GM12878 (cell line): ENCODE measurements around the gene TACC3. TPM values are rescaled to one million over a fixed set of nuclear protein-coding genes. Genes with fewer than 3 reads are reported as not detected.

ENCODE experiments used
- ATAC-seq: fragments of 200-7000 bp; cut with Tn5 transposase; 3 replicates; pipeline ENCODE4 v1.9.1; 2020; ENCODE audit warnings: mild to moderate bottlenecking, moderate library complexity
- BruUV-seq: library from RNA; stranded (reverse); fragments of 400-500 nt; replicated peaks from 2 replicates; lab custom pipeline; 2021; lab: Mats Ljungman, UMichigan
- CTCF ChIA-PET: fragments of 300-600 bp; sonication (Branson Sonifier 250); formaldehyde crosslinking; extraction: SDS; loops from one replicate; lab custom pipeline; 2021; ENCODE audit warnings: inconsistent platforms; lab: Yijun Ruan, JAX
- POLR2A ChIA-PET: fragments of 350-600 bp; formaldehyde crosslinking; extraction: SDS; loops from one replicate; lab custom pipeline; 2021; ENCODE audit warnings: inconsistent platforms; lab: Charles Lee
- RAD21 ChIA-PET: fragments of 300-600 bp; sonication (Branson Sonifier 250); formaldehyde crosslinking; loops from one replicate; lab custom pipeline; 2023; ENCODE audit warnings: antibody characterized with exemption; ENCODE audit not compliant: unreplicated experiment; lab: Charles Lee
- SMC1A ChIA-PET: fragments of 300-600 bp; sonication (Branson Sonifier 250); formaldehyde crosslinking; loops from one replicate; lab custom pipeline; 2023; ENCODE audit not compliant: unreplicated experiment, uncharacterized antibody; lab: Charles Lee
- DNase-seq: peaks from one replicate; pipeline ENCODE4 v3.0.0-alpha.2; 2011; ENCODE audit warnings: low read depth, low spot score
- FAIRE-seq: peaks from 3 replicates; lab custom pipeline; 2011; peaks lifted over from hg19 to GRCh38; lab: Jason Lieb, UNC
- H2AFZ ChIP-seq: 2 replicates; pipeline ENCODE4 v1.6.0; 2011; ENCODE audit warnings: low read depth, low read length, control low read depth; ENCODE audit not compliant: control insufficient read depth
- H3K27ac ChIP-seq: 2 replicates; pipeline ENCODE4 v1.5.1; 2011; ENCODE audit warnings: control low read depth; ENCODE audit not compliant: control insufficient read depth, insufficient read depth
- H3K27me3 ChIP-seq, 2 experiments: replicated peaks in 1 of 2; 2 replicates each; pipeline versions ENCODE4 v1.6.0 to v1.6.1; 2011; ENCODE audit warnings: low read length in 1 of 2; ENCODE audit not compliant: control insufficient read depth in 2 of 2, insufficient read depth in 2 of 2
- H3K36me3 ChIP-seq, 2 experiments: 2 replicates each; pipeline ENCODE4 v1.5.1; 2011; ENCODE audit warnings: low read length in 1 of 2; ENCODE audit not compliant: control insufficient read depth in 2 of 2, insufficient read depth in 2 of 2
- H3K4me1 ChIP-seq: 2 replicates; pipeline ENCODE4 v1.6.1; 2011; ENCODE audit warnings: mild to moderate bottlenecking, low read length, moderate library complexity, mixed read lengths; ENCODE audit not compliant: control insufficient read depth, insufficient read depth
- H3K4me2 ChIP-seq: 2 replicates; pipeline ENCODE4 v1.6.0; 2011; ENCODE audit warnings: control low read depth; ENCODE audit not compliant: control insufficient read depth, insufficient read depth
- H3K4me3 ChIP-seq: fragments of 200-600 bp; sonication (generic); 2 replicates; pipeline ENCODE4 v1.5.1; 2016
- H3K79me2 ChIP-seq: 2 replicates; pipeline ENCODE4 v1.6.0; 2011; ENCODE audit warnings: low read length; ENCODE audit not compliant: control insufficient read depth, insufficient read depth
- H3K9ac ChIP-seq: 2 replicates; pipeline ENCODE4 v1.8.0; 2011; ENCODE audit warnings: low read length, control low read depth, mixed read lengths; ENCODE audit not compliant: control insufficient read depth, insufficient read depth
- H3K9me3 ChIP-seq: replicated peaks from 3 replicates; pipeline ENCODE4 v1.5.1; 2011; ENCODE audit warnings: mild to moderate bottlenecking, low read length; ENCODE audit not compliant: control insufficient read depth, insufficient read depth
- H4K20me1 ChIP-seq: 2 replicates; pipeline ENCODE4 v1.6.0; 2011; ENCODE audit not compliant: control insufficient read depth, insufficient read depth
- CHD4 ChIP-seq: fragments of 200-600 bp; sonication (generic); IDR thresholded peaks from 2 replicates; pipeline ENCODE4 v1.6.1; 2016; ENCODE audit warnings: mild to moderate bottlenecking
- IKZF1 ChIP-seq: fragments of 450-650 bp; conservative IDR thresholded peaks from 2 replicates; pipeline ENCODE4 v1.6.1; 2017; ENCODE audit warnings: antibody characterized with exemption, mild to moderate bottlenecking
- IRF3 ChIP-seq: fragments of 450-650 bp; IDR thresholded peaks from 2 replicates; pipeline ENCODE4 v1.6.1; 2014; ENCODE audit warnings: mild to moderate bottlenecking
- MTA2 ChIP-seq: fragments of 450-650 bp; IDR thresholded peaks from 2 replicates; pipeline ENCODE4 v1.6.1; 2016; ENCODE audit warnings: low read depth, mild to moderate bottlenecking, moderate library complexity
- PAX5 ChIP-seq: IDR thresholded peaks from 2 replicates; pipeline ENCODE4 v1.6.1; 2011; ENCODE audit warnings: low read depth, low read length, borderline replicate concordance
- POLR2A ChIP-seq: IDR thresholded peaks from 2 replicates; pipeline ENCODE4 v1.6.1; 2011; ENCODE audit warnings: low read depth, mild to moderate bottlenecking, low read length
- POU2F2 ChIP-seq: IDR thresholded peaks from 3 replicates; pipeline ENCODE4 v1.6.1; 2011; ENCODE audit warnings: low read depth, mild to moderate bottlenecking, low read length, borderline replicate concordance
- WGBS: methylation state at CpG from one replicate; pipeline ENCODE4 v1.1.6; 2016; ENCODE audit warnings: low lambda C conversion rate; ENCODE audit not compliant: insufficient replicate concordance, insufficient coverage; ENCODE audit errors: missing lambda C conversion rate; 5-methylcytosine and 5-hydroxymethylcytosine counted together
- in situ Hi-C: fragments of 300-500 bp; cut with MboI; formaldehyde crosslinking; loops from 9 replicates; pipeline ENCODE4 v1.14.3; 2018; ENCODE audit warnings: mixed read lengths
- intact Hi-C: fragments of 100-400 bp; cut with micrococcal nuclease; formaldehyde crosslinking; loops from one replicate; pipeline ENCODE4 v1.14.2; 2022; ENCODE audit not compliant: unreplicated experiment
- polyA plus RNA-seq, 11 experiments: library from polyadenylated mRNA; depleted of rRNA in 4 of 11; unstranded in 6 of 11; stranded (reverse) in 5 of 11; fragments of >200 nt; fragmentation: Nextera tagmentation in 4 of 11; fragmentation: Illumina TruSeq in 1 of 11; extraction: Ambion mirVana in 4 of 11; extraction: Trizol in 1 of 11; gene quantifications; 1 replicate in 1 of 11; 2 replicates in 10 of 11; pipeline versions ENCODE4 v1.2.1 to v1.2.3, GENCODE V29; 2011 to 2016; ENCODE audit warnings: inconsistent platforms in 2 of 11, missing spikeins in 2 of 11, low read depth in 1 of 11
- total RNA-seq, 4 experiments: library from RNA; depleted of rRNA in 3 of 4; stranded (reverse); fragments of >200 nt in 3 of 4; fragmentation: Illumina TruSeq in 1 of 4; extraction: Trizol in 1 of 4; gene quantifications; 2 replicates each; pipeline versions ENCODE4 v1.2.1 to v1.2.3, GENCODE V29; 2013 to 2021
- TF ChIP-seq, protein P1 (sequence below): fragments of 450-650 bp; IDR thresholded peaks from 2 replicates; pipeline ENCODE4 v1.6.1; 2017; ENCODE audit warnings: borderline replicate concordance
- TF ChIP-seq, protein P2 (sequence below): fragments of 450-650 bp; IDR thresholded peaks from 2 replicates; pipeline ENCODE4 v1.6.1; 2017; ENCODE audit warnings: mild to moderate bottlenecking, moderate library complexity

The TACC3 gene
- total and polyA plus RNA-seq, 10 of the 15 experiments (the other 5 are each of a cell fraction or from before 2014, with no cell fraction given) = 2.8 to 121 (median 73.3) TPM

GRCh38 chr4:1685235-1686150 is 35.8 kb upstream of the TACC3 start:
- ChIA-PET SMC1A (no interaction called here), POLR2A (no interaction called here), CTCF (no interaction called here), RAD21 (no interaction called here)
- Histone ChIP-seq H3K79me2 (no peaks in the 10 kb centered on the region), H3K4me2 (peak overlapping the region; percentile 97), H3K9me3 (no peaks in the 10 kb centered on the region), H3K27me3 (no peaks in the 10 kb centered on the region), H4K20me1 (no peaks in the 10 kb centered on the region), H3K4me3 (peak overlapping the region; percentile 65), H3K9ac (no peak overlapping the region), H2AFZ (no peak overlapping the region), H3K27ac (no peak overlapping the region), H3K4me1 (peaks cover 11% of the 10 kb centered on the region), H3K36me3 (peaks cover under 1 to 2% of the 10 kb centered on the region in 2 experiments; a peak in 2 of 4 replicates)
- ATAC-seq = no peak
- in situ Hi-C loops (no loop called here), intact Hi-C loops (loop anchor here (2.0 kb wide), 1 partner anchor 27 kb away; the partner anchor contains the start of gene SLBP)
- FAIRE-seq = no peak
- WGBS = 93% methylated on average over 20 of the region's 23 CpGs
- 0 out of 2 replicates have a peak, but pooled peaks have one; percentile 11 for TF ChIP-seq POLR2A
- TF ChIP-seq, protein P1, sequence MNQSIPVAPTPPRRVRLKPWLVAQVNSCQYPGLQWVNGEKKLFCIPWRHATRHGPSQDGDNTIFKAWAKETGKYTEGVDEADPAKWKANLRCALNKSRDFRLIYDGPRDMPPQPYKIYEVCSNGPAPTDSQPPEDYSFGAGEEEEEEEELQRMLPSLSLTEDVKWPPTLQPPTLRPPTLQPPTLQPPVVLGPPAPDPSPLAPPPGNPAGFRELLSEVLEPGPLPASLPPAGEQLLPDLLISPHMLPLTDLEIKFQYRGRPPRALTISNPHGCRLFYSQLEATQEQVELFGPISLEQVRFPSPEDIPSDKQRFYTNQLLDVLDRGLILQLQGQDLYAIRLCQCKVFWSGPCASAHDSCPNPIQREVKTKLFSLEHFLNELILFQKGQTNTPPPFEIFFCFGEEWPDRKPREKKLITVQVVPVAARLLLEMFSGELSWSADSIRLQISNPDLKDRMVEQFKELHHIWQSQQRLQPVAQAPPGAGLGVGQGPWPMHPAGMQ = no peak
- DNase-seq = no peak
- no TSS peak for BruUV-seq

DNA sequence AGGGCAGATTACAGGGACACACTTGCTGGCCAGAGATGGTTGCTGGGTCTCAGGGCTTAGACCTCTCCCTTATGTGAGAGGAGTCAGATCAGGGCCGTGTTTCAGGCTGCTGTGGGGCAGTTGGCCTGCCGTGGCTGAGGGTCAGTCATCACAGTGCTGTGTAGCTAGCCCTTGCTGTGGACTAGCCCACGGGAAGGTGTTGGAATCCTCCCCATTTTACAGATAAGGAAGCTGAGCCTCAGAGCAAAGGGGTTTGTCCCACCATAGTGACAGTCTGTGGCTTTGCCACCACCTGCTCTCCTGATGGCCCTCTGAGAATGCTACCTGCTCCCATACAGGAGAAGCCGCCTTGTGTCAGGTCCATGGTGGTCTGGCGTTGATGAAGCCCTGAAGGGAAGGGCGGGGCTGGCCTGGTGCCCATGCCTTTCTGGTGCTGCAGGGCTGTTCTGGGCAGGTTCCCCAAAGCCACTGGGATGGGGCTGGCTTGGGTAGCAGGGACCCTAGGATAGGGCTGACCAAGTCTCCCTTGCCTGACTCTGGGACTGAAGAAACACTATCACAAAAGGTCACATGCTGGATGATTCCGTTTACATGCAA is 34.8 kb upstream of the TACC3 start:
- Histone ChIP-seq H3K27me3 (no peaks in the 10 kb centered on the region), H2AFZ (no peak overlapping the region), H4K20me1 (no peaks in the 10 kb centered on the region), H3K79me2 (no peaks in the 10 kb centered on the region), H3K9me3 (no peaks in the 10 kb centered on the region), H3K9ac (no peak overlapping the region), H3K4me3 (no peak overlapping the region), H3K36me3 (peaks cover 5 to 11% of the 10 kb centered on the region in 2 experiments; a peak in 3 of 4 replicates), H3K4me1 (peaks cover 11% of the 10 kb centered on the region), H3K27ac (no peak overlapping the region), H3K4me2 (no peak overlapping the region)
- in situ Hi-C loops = no loop called here
- ChIA-PET CTCF (no interaction called here), RAD21 (no interaction called here), SMC1A (no interaction called here), POLR2A (no interaction called here)
- DNase-seq (no peak), ATAC-seq (no peak), FAIRE-seq (no peak)
- BruUV-seq = no TSS peak
- intact Hi-C loops = no loop called here
- WGBS = 67% methylated on average over 7 of the region's 7 CpGs
- TF ChIP-seq, protein P2, sequence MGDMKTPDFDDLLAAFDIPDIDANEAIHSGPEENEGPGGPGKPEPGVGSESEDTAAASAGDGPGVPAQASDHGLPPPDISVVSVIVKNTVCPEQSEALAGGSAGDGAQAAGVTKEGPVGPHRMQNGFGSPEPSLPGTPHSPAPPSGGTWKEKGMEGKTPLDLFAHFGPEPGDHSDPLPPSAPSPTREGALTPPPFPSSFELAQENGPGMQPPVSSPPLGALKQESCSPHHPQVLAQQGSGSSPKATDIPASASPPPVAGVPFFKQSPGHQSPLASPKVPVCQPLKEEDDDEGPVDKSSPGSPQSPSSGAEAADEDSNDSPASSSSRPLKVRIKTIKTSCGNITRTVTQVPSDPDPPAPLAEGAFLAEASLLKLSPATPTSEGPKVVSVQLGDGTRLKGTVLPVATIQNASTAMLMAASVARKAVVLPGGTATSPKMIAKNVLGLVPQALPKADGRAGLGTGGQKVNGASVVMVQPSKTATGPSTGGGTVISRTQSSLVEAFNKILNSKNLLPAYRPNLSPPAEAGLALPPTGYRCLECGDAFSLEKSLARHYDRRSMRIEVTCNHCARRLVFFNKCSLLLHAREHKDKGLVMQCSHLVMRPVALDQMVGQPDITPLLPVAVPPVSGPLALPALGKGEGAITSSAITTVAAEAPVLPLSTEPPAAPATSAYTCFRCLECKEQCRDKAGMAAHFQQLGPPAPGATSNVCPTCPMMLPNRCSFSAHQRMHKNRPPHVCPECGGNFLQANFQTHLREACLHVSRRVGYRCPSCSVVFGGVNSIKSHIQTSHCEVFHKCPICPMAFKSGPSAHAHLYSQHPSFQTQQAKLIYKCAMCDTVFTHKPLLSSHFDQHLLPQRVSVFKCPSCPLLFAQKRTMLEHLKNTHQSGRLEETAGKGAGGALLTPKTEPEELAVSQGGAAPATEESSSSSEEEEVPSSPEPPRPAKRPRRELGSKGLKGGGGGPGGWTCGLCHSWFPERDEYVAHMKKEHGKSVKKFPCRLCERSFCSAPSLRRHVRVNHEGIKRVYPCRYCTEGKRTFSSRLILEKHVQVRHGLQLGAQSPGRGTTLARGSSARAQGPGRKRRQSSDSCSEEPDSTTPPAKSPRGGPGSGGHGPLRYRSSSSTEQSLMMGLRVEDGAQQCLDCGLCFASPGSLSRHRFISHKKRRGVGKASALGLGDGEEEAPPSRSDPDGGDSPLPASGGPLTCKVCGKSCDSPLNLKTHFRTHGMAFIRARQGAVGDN = no peak
- TF ChIP-seq IKZF1 (no peak), PAX5 (no peak), POU2F2 (no peak), MTA2 (no peak), IRF3 (no peak), CHD4 (no peak)
